ENCODE data around the gene THBS1. TPM values are rescaled to one million over a fixed set of nuclear protein-coding genes. Genes with fewer than 3 reads are reported as not detected.

Gene THBS1
- polyA plus RNA-seq (2013, experiment 1 of 2; ENCODE audit: insufficient read length), result 2,234 TPM
- polyA plus RNA-seq (2013, experiment 2 of 2; ENCODE audit: insufficient read length), result 2,492 TPM

DNA sequence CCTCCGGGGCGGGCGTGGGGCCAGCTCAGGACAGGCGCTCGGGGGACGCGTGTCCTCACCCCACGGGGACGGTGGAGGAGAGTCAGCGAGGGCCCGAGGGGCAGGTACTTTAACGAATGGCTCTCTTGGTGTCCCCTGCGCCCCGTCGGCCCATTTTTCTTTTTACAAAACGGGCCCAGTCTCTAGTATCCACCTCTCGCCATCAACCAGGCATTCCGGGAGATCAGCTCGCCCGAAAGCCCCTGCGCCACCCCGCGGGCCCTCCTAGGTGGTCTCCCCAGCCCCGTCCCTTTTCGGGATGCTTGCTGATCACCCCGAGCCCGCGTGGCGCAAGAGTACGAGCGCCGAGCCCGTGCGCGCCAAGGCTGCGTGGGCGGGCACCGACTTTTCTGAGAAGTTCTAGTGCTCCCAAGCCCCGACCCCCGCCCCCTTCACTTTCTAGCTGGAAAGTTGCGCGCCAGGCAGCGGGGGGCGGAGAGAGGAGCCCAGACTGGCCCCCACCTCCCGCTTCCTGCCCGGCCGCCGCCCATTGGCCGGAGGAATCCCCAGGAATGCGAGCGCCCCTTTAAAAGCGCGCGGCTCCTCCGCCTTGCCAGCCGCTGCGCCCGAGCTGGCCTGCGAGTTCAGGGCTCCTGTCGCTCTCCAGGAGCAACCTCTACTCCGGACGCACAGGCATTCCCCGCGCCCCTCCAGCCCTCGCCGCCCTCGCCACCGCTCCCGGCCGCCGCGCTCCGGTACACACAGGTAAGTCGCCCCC, at the start of gene THBS1:
Gene THBS1 (plus strand): TSS at position 595 of the 757 bp plus-strand sequence. CDS start 779 bp downstream, outside the sequence.
- peak; percentile 98 for DNase-seq

DNA sequence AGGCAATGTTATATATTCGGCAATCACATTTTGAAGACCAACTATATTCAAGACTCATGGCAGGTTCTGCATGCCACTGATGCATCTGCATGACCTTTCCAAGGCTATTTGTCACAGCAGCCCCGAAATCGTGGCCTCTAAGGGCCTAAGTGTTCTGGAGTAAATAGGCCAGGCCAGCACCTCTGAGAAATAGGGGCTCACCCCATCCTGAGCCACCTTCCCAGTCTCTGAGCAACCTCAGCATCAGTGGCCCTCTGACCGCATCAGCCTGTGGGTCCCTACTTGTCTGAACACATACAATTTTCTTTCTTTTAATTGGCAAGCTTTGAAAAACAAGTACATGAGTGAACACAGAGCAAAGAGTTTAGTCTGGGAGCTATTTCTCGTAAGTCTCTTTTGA, 45.9 kb upstream of the THBS1 start:
- DNase-seq, result no peak

DNA sequence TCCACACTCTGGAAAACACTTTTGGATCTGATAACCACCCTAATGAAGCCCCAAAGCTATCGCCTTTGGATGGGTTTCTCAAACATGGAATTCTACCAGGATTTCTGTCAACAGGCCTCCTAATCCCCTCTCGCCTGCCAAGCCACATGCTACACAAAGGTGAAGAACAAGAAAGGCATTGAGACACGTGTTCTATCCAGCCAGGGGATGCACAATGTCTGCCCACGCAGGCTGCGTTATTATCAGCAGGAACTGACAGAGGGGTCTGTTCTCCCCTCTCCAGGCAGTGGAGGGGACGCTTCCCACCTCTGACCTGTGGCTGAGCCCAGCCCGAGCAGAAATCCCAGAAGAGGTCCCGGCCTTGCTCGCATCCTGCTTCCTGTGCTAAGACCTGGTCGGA, 45.4 kb upstream of the THBS1 start:
- no peak for DNase-seq

GRCh38 chr15:39538936-39539335, 41.9 kb upstream of the THBS1 start:
- no peak for DNase-seq

GRCh38 chr15:39539466-39539865, 41.4 kb upstream of the THBS1 start:
- no peak for DNase-seq

DNA sequence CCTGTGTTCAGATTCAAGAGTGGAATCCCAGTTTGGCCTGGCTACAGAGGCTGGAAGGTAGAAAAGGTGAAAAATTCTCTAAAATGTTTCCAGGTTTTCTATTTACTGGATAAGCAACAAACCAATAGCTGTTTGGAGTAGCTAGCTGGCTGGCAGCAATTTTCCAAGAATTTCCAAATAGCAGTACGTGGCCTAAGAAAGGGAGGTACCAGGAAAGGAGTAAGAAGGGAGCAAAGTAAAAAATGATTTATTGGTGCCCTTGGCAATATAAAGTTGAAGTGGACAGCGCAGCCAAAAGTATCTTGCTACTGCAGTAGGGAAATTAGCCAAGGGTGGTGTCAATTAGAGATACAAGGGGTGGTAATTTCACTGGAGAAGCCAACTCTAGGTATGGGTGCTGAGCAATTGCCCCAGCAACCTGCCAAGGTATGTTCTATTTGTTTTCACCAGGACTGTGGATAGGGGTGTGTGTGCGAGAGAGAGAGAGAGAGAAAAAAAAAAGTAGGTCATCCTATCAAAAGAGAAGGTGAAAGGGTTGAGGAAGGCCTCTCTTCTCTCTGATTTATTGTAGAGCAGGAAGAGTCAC, 40.8 kb upstream of the THBS1 start:
- no peak for DNase-seq

- DNase-seq, result no peak
Observed at GRCh38 chr15:39542385-39543065, 38.4 kb upstream of the THBS1 start.

GRCh38 chr15:39543651-39544050, 37.2 kb upstream of the THBS1 start:
- DNase-seq, result no peak

GRCh38 chr15:39546842-39547241, 34.0 kb upstream of the THBS1 start:
- DNase-seq, result no peak

DNA sequence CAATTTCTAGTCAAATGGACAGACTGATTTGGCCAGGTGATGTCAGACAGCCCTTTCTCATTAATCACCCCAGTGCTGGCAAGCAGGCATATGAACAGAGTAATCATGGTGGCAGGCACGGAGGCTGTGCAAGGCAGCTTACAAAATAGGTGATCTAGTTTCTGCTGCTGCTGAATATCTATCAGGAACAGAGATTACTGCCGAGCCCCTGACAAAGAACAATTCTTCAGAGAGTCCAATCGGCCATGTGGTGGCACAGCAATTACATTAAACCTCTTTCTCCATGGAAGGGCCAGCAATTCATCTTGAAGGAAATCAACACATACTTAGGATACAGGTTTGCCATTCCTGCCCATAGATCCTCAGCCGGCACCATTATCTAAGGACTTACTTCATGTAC, 32.3 kb upstream of the THBS1 start:
- no peak for DNase-seq

GRCh38 chr15:39549912-39550311, 31.0 kb upstream of the THBS1 start:
- no peak for DNase-seq

DNA sequence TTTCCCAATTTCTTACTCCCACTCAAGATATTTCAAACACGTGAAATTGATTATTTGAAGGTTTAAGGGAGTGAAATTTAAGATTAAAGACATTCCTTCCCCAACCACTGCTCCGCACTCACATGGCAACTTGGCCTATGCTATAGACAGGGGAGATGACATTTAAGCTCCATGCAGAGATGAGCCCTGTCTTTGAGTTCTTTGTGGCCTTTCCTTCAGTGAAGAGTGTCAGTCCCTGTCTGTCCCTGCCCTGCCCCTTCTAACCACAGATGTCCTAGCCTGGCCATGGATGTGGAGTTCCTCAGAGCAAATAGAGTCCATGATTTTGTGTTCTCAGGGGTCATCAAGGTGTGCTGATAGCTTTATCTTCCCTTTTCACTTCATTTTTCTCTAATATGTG, 29.4 kb upstream of the THBS1 start:
- no peak for DNase-seq

DNA sequence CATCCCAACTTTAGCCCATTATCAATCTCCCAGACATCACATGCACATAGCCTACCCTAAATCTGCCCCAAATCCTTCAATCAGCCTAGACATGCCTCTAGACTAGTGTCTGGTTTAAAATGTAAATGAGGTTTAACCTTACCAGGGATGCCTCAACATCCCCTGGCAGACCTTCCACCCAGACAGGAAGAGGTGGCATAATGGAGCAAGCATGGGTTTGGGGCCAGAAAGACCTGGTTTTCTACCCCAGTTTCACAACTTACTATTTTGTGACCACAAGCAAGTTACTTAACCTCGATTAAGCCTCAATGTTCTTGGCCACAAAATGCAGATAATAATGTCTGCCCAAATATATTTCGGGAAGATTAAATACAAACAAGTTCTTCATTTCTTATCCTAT, 28.3 kb upstream of the THBS1 start:
- no peak for DNase-seq

DNA sequence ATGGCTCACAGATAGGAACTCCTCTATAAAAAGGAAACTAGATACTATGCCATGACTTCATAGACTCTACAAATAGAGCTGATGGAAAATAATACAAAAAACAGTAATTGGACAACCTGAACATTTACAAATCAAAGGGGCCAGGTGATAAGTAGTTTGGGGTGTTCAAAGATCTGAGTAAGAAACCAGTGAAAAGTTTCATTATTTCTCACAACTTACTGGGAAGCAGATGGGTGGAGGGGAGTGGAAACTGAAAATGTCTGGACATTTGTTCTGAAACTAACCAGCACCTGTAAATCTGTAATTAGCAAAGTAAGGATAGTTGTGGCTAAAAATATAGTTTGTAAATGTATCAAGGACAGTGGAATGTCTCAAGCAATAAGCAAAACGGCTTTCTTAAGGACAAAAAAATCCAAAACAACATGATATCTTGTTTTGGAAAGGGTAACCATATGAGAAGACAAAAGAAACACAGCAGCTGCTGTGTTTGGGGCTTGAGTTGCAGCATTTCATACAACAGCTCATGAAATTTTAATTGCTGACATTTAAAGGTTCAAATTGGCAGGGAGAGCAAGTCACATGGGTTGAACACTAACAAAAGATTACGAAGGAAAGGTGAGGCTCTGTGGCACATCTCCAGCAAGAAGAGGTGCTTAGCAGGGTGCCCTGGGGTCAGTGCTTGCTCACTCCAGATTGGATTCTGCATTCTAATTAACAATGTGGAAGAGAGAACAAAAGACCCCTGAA, 26.8 kb upstream of the THBS1 start:
- DNase-seq, result no peak

GRCh38 chr15:39554746-39555387, 26.0 kb upstream of the THBS1 start:
- no peak for DNase-seq

DNA sequence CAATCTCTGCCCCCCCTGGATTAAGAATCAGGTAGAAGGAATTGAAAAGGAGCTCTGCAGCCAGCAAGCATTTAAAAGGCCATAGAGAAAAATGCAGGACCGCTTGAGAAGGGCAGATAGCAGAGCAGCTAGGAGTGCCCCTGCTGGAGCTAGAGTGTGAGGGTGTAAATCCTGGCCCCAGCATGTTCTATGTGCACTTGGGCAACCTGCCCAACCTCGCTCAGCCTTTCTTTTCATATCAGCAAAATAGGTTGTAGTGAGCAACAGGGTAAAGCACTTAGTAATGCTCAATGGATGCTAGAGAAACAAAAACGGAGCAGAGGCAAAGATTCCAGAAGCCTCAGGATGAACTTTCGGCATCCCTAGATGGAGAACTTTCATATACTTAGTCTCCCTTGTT, 25.0 kb upstream of the THBS1 start:
- no peak for DNase-seq

GRCh38 chr15:39556461-39556860, 24.4 kb upstream of the THBS1 start:
- no peak for DNase-seq

DNA sequence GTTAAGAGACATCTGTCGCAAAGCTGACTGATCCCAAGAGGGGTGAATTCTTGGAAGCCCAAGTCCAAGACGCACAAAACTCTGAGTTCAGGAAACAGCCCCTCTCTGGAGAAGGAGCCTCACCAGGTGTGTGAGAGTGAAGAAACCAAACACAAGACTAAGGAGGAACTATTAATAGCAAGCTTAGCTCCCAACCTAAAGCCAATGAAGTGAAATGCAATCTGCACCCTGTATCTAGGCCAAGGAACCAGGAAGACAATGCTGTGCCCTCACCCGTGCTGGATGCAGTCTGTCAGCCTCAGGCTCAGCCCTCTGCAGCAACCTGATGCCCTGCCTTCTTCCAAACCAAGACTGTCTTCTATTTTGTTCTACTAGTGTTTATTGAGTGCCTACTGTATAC, 22.5 kb upstream of the THBS1 start:
- no peak for DNase-seq

- no peak for DNase-seq
Observed at GRCh38 chr15:39564972-39565665, 15.8 kb upstream of the THBS1 start.

DNA sequence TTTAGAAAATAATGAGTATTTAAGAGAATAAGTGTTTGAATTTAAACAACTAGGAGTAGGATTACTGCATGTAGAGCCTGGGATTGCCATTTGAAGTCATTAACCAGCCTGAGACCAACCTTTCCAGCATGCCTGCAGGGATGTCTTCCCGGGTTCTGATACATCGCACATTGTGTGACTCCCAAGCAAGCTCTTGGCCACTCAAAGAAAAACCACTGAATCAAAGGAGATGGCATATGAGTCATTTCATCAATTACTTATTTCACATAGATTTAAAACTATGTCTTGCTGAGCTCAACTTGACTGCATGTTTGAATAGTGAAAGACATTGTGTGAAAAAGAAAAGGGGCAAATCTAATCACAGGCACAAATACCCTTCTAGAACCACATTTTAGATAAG, 15.0 kb upstream of the THBS1 start:
- DNase-seq, result no peak

DNA sequence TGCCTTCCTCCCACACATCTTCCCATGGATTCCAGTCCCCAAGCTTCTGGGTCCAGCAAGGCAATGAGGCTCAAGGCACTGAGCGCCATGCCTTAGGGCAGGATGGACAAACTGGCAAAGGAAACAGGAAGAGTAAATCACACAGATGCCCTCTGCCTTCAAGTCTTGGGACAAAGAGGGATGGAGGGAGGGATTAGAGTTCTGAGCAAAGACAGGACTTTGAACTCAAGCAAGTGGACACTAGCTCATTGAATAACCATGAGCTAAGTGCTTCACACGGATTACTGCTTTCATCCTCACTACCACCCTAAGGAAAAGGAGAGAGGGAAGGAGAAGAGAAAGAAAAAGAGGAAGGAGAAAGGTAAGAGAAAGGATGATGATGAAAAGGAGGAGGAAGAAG, 7.6 kb upstream of the THBS1 start:
- no peak for DNase-seq

GRCh38 chr15:39573844-39574243, 7.0 kb upstream of the THBS1 start:
- DNase-seq, result peak; percentile 42

Data from fibroblast of skin of back (primary cell).